Measurements from ENCODE around the gene GPD2.
A peak's percentile ranks its signal among the peaks of the same experiment; 100 is the strongest.

The GPD2 gene

DNA sequence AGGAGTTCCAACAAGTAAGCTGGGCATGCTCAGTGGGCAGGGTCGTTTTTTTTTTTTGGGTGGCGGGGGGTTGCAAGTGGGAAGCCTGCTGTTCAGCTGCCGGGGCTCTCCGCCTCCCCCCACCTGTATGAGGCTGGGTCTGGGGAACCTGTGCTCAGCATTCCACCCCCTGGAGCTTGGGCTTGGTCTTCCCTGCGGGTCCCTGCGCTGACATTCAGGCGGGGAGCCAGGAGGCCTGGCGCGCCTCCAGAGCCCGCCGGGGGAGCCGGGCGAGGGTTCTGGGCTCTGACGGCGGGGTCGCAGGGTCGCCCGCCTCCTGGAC is 822 bp upstream of the GPD2 start:
- TF ChIP-seq, protein P1, sequence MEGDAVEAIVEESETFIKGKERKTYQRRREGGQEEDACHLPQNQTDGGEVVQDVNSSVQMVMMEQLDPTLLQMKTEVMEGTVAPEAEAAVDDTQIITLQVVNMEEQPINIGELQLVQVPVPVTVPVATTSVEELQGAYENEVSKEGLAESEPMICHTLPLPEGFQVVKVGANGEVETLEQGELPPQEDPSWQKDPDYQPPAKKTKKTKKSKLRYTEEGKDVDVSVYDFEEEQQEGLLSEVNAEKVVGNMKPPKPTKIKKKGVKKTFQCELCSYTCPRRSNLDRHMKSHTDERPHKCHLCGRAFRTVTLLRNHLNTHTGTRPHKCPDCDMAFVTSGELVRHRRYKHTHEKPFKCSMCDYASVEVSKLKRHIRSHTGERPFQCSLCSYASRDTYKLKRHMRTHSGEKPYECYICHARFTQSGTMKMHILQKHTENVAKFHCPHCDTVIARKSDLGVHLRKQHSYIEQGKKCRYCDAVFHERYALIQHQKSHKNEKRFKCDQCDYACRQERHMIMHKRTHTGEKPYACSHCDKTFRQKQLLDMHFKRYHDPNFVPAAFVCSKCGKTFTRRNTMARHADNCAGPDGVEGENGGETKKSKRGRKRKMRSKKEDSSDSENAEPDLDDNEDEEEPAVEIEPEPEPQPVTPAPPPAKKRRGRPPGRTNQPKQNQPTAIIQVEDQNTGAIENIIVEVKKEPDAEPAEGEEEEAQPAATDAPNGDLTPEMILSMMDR (conservative IDR thresholded peaks at IDR 0.05; ENCODE audit: low read length), result no peak
- H3K4me3 ChIP-seq (ENCODE audit: low read length), result peak overlapping the region; percentile 77
- DNase-seq (ENCODE audit: low read depth), result no peak

DNA sequence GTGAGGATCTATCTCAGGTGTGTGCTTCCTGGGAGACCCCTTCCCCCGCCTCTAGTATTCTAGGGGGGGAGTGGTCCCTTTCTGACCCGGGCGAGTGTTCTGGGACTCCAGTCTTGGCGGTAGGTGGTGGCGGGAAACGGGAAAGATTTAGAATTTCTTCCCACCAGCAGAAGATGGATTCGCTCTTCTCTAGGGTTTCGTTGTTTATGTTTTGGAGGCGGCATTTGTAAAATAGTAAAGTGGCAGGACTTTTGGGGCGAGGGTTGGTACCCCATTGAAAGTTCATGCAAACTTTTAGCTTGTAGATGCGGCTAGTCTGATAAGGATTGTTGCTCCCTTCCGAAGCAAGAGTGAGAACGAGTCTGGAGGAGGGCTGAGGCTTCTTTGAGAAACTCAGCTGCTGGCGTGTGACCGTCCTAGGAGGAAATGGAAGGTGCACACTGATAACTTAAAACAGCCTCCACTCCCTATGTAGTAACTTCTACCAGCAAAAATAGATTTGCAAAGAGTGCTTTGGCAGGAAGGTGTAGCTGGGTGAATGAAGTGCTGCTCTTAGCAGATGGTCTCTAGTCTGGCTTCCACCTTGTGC is 412 bp downstream of the GPD2 start:
- H3K4me3 ChIP-seq (ENCODE audit: low read length), result peak overlapping the region; percentile 77
- no peak for DNase-seq (ENCODE audit: low read depth)
- TF ChIP-seq, protein P1 (conservative IDR thresholded peaks at IDR 0.05; ENCODE audit: low read length), result no peak

- TF ChIP-seq, protein P1 (conservative IDR thresholded peaks at IDR 0.05; ENCODE audit: low read length), result no peak
- DNase-seq (ENCODE audit: low read depth), result peak; percentile 67
- H3K4me3 ChIP-seq (ENCODE audit: low read length), result peak overlapping the region; percentile 77
Observed at GRCh38 chr2:156437272-156437930, 1.2 kb downstream of the GPD2 start.

DNA sequence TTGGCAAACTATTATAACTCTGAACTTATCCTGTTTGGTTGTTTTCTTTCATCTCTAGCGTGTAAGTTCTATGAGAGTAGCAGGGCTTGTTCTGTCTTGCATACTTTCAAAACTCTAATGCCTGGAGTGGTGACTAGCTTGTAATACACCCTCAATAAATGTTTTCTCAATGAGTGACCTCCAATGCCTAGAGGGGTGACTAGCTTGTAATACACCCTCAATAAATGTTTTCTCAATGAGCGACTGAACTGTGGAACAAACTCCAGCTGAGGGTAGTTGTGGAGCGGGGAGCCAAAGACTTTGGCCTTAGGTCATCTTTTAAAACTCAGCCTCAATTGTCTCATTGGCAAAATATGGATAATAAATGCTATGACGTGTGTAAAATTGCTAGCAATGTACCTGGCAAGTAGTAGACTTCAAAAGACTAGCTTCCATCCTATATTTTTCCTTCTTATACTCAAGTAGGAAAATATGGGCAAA is 1.8 kb downstream of the GPD2 start:
- TF ChIP-seq, protein P1 (conservative IDR thresholded peaks at IDR 0.05; ENCODE audit: low read length), result no peak
- 0 out of 2 replicates have a peak overlapping the region, but pooled peaks have one; percentile 2 for H3K4me3 ChIP-seq (ENCODE audit: low read length)
- DNase-seq (ENCODE audit: low read depth), result no peak

- no peak for DNase-seq (ENCODE audit: low read depth)
- TF ChIP-seq, protein P1 (conservative IDR thresholded peaks at IDR 0.05; ENCODE audit: low read length), result no peak
- H3K4me3 ChIP-seq (ENCODE audit: low read length), result no peak overlapping the region
Observed at GRCh38 chr2:156443089-156443488, 6.9 kb downstream of the GPD2 start.

GRCh38 chr2:156445296-156446220 is 9.4 kb downstream of the GPD2 start:
- H3K4me3 ChIP-seq (ENCODE audit: low read length), result no peak overlapping the region
- TF ChIP-seq, protein P1 (conservative IDR thresholded peaks at IDR 0.05; ENCODE audit: low read length), result no peak
- DNase-seq (ENCODE audit: low read depth), result peak; percentile 86

Data from AG10803 (cell line).